ENCODE data around the gene ARRDC2. TPM values are rescaled to one million over a fixed set of nuclear protein-coding genes. Genes with fewer than 3 reads are reported as not detected.

Gene ARRDC2
- total and polyA plus RNA-seq, 9 of the 15 experiments (the other 6 are each of a cell fraction or from before 2014, with no cell fraction given) = 1.9 to 27.4 (median 15.2) TPM

DNA sequence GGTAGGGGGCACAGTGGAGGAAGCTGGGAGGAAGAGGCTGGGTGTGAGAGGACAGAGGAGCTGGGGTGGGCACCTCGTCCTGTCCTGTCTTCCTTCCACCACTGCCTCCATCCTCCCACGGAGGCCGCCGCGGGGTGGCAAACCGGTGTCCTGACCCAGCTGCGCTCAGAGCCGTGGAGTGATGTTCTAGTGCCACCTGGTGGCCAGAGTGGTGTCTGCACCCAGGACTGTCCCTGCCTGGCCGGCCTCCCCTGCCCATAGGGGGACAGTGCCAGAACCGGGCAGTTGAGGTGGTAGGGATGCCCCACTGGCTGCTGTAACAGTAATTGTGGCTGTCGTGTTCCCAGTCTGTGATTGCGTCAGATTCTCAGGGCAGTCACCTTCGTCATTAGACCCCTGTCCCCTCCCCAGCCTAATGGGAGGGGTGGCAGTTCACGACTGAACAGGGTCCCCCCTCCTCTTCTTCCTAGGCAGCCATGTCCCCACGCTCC, 11.1 kb upstream of the ARRDC2 start (continued):
- TF ChIP-seq, protein P1, sequence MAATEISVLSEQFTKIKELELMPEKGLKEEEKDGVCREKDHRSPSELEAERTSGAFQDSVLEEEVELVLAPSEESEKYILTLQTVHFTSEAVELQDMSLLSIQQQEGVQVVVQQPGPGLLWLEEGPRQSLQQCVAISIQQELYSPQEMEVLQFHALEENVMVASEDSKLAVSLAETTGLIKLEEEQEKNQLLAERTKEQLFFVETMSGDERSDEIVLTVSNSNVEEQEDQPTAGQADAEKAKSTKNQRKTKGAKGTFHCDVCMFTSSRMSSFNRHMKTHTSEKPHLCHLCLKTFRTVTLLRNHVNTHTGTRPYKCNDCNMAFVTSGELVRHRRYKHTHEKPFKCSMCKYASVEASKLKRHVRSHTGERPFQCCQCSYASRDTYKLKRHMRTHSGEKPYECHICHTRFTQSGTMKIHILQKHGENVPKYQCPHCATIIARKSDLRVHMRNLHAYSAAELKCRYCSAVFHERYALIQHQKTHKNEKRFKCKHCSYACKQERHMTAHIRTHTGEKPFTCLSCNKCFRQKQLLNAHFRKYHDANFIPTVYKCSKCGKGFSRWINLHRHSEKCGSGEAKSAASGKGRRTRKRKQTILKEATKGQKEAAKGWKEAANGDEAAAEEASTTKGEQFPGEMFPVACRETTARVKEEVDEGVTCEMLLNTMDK (IDR thresholded peaks at IDR 0.05; ENCODE audit: borderline replicate concordance, insufficient read depth, low read depth, low read length, poor library complexity, severe bottlenecking) = peak; percentile 36
- TF ChIP-seq EP400 (IDR thresholded peaks at IDR 0.05) = no peak
- no peak for TF ChIP-seq XRCC3 (IDR thresholded peaks at IDR 0.05)
- TF ChIP-seq ARID2 (IDR thresholded peaks at IDR 0.05) = peak; percentile 97
- TF ChIP-seq, protein P2, sequence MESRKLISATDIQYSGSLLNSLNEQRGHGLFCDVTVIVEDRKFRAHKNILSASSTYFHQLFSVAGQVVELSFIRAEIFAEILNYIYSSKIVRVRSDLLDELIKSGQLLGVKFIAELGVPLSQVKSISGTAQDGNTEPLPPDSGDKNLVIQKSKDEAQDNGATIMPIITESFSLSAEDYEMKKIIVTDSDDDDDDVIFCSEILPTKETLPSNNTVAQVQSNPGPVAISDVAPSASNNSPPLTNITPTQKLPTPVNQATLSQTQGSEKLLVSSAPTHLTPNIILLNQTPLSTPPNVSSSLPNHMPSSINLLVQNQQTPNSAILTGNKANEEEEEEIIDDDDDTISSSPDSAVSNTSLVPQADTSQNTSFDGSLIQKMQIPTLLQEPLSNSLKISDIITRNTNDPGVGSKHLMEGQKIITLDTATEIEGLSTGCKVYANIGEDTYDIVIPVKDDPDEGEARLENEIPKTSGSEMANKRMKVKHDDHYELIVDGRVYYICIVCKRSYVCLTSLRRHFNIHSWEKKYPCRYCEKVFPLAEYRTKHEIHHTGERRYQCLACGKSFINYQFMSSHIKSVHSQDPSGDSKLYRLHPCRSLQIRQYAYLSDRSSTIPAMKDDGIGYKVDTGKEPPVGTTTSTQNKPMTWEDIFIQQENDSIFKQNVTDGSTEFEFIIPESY (CRISPR knock-in tag; IDR thresholded peaks at IDR 0.05) = 0 out of 2 replicates have a peak, but pooled peaks have one; percentile 48
- TF ChIP-seq KDM2B (CRISPR knock-in tag; IDR thresholded peaks at IDR 0.05) = no peak
- TF ChIP-seq, protein P3, sequence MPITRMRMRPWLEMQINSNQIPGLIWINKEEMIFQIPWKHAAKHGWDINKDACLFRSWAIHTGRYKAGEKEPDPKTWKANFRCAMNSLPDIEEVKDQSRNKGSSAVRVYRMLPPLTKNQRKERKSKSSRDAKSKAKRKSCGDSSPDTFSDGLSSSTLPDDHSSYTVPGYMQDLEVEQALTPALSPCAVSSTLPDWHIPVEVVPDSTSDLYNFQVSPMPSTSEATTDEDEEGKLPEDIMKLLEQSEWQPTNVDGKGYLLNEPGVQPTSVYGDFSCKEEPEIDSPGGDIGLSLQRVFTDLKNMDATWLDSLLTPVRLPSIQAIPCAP (CRISPR knock-in tag; IDR thresholded peaks at IDR 0.05; ENCODE audit: borderline replicate concordance) = no peak
- TF ChIP-seq ZNF354B (CRISPR knock-in tag; IDR thresholded peaks at IDR 0.05) = no peak
- TF ChIP-seq, protein P4, sequence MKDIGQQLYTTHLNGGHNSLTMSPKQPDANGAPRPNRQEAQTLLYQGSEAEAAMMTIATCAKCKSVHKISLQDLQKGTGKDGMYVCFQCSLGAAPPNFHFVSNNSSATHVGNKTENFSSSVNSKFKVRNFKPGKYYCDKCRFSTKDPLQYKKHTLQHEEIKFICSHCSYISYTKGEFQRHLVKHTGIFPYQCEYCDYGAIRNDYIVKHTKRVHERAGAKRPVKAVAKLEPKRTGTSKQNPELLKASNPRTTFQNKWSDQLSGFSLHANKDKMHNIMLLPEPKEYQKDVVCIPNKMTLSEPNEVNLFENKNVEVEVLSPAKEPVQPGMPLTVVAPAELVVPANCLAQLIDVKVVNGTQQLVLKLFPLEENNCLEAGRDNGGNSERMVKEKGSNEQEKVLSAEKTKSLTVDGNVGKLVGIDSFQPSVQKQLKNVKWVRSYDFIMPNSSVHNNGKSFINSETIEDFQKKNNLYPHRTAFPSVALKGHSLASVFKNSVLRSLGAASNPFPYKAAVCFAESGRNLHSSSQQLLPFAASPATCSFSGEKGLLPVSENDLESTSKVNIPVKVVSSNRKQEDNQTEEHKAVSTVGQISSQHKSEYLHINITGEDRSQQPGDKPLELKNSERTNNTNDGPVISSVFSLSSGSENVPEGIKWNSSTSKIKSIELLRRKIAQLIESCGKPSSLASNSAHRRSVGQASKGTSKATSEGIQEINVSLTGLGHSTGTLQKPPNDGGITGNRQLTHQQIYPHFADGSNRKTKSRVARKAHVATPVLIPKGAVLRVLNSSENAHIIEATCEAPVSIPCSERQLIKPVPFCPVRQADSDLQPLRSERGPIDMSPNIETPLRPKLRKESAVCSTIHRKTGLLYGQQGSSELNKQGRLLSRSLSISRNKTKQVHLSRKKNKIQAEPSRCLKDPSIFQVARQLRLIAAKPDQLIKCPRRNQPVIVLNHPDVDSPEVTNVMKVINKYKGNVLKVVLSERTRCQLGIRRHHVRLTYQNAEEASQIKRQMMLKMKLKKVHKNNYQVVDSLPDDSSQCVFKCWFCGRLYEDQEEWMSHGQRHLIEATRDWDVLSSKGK (CRISPR knock-in tag; IDR thresholded peaks at IDR 0.05) = no peak
- TF ChIP-seq KLF10 (CRISPR knock-in tag; IDR thresholded peaks at IDR 0.05) = no peak
- TF ChIP-seq EHMT2 (IDR thresholded peaks at IDR 0.05) = no peak
- no peak for TF ChIP-seq EWSR1 (IDR thresholded peaks at IDR 0.05; ENCODE audit: borderline replicate concordance, low read depth, partially characterized antibody)
- TF ChIP-seq HIVEP1 (CRISPR knock-in tag; IDR thresholded peaks at IDR 0.05) = no peak
- TF ChIP-seq GABPB2 (CRISPR knock-in tag; conservative IDR thresholded peaks at IDR 0.05) = no peak
- TF ChIP-seq MYNN (IDR thresholded peaks at IDR 0.05) = peak; percentile 85; the same call in 1 of the 2 replicates
- no peak for TF ChIP-seq MYNN (CRISPR knock-in tag; IDR thresholded peaks at IDR 0.05)
- 0 out of 2 replicates have a peak, but pooled peaks have one; percentile 57 for TF ChIP-seq FOXP1 (CRISPR knock-in tag; IDR thresholded peaks at IDR 0.05)
- TF ChIP-seq BACH1 (tag; IDR thresholded peaks at IDR 0.05) = no peak
- TF ChIP-seq RB1 (IDR thresholded peaks at IDR 0.05; ENCODE audit: low read depth) = peak; percentile 53; the same call in 1 of the 2 replicates
- no peak for TF ChIP-seq TAF7 (tag; IDR thresholded peaks at IDR 0.05)
- TF ChIP-seq RAD21 (CRISPR knock-in tag; conservative IDR thresholded peaks at IDR 0.05 in 1 of 2, IDR thresholded peaks at IDR 0.05 in 1 of 2) = peak; percentile 97 to 99
- TF ChIP-seq SP1 (CRISPR knock-in tag; IDR thresholded peaks at IDR 0.05) = peak; percentile 65
